H1 (cell line): ENCODE data around the gene IGFBP1. TPM values are rescaled to one million over a fixed set of nuclear protein-coding genes. Genes with fewer than 3 reads are reported as not detected.

Experiments used
- CTCF ChIA-PET: fragments of 300-600 bp; sonication (Branson Sonifier 250); formaldehyde crosslinking; loops from one replicate; lab custom pipeline; 2021; ENCODE audit not compliant: partially characterized antibody; lab: Charles Lee
- POLR2A ChIA-PET: fragments of 300-600 bp; sonication (Branson Sonifier 250); formaldehyde crosslinking; loops from one replicate; lab custom pipeline; 2021; ENCODE audit warnings: inconsistent platforms; ENCODE audit not compliant: partially characterized antibody; lab: Charles Lee
- DNase-seq, 2 experiments: peaks; one replicate each; pipeline versions ENCODE4 v3.0.0 to v3.0.0-alpha.2; 2010 to 2022; ENCODE audit warnings: low spot score in 2 of 2, low read depth in 1 of 2, mixed read lengths in 1 of 2
- FAIRE-seq: peaks from 2 replicates; lab custom pipeline; 2011; peaks lifted over from hg19 to GRCh38; lab: Jason Lieb, UNC
- H2AFZ ChIP-seq: 2 replicates; pipeline ENCODE4 v1.8.1; 2012; ENCODE audit warnings: low read length, inconsistent platforms
- H2AK5ac ChIP-seq: 2 replicates; pipeline ENCODE4 v1.6.1; 2013; ENCODE audit warnings: low read depth, low read length
- H2BK120ac ChIP-seq: replicated peaks from 2 replicates; pipeline ENCODE3; 2013; ENCODE audit warnings: low read depth, low read length, inconsistent platforms
- H2BK12ac ChIP-seq: 2 replicates; pipeline ENCODE4 v1.6.1; 2013; ENCODE audit warnings: low read depth, low read length
- H2BK15ac ChIP-seq: 2 replicates; pipeline ENCODE4 v1.6.1; 2013; ENCODE audit warnings: low read length
- H2BK20ac ChIP-seq: 2 replicates; pipeline ENCODE4 v1.6.1; 2013; ENCODE audit warnings: low read length
- H2BK5ac ChIP-seq: 2 replicates; pipeline ENCODE4 v1.6.1; 2013; ENCODE audit warnings: low read depth, low read length
- H3K14ac ChIP-seq: 2 replicates; pipeline ENCODE4 v1.6.1; 2013; ENCODE audit warnings: inconsistent platforms; ENCODE audit not compliant: insufficient read length
- H3K18ac ChIP-seq: 2 replicates; pipeline ENCODE4 v1.6.1; 2013; ENCODE audit warnings: low read length; ENCODE audit errors: extremely low read depth
- H3K23ac ChIP-seq: 2 replicates; pipeline ENCODE4 v1.6.1; 2013; ENCODE audit warnings: inconsistent platforms; ENCODE audit not compliant: insufficient read length
- H3K23me2 ChIP-seq: 2 replicates; pipeline ENCODE4 v1.6.1; 2013; ENCODE audit warnings: low read depth, low read length
- H3K27ac ChIP-seq: 2 replicates; pipeline ENCODE4 v1.6.1; 2011; ENCODE audit warnings: low read depth, low read length, inconsistent platforms
- H3K27me3 ChIP-seq, 4 experiments: replicated peaks in 1 of 4; 1 replicate in 1 of 4; 2 replicates in 3 of 4; pipeline versions ENCODE4 v1.6.1 to v1.8.1; 2011 to 2013; ENCODE audit warnings: low read length in 3 of 4, mild to moderate bottlenecking in 3 of 4, inconsistent platforms in 2 of 4, mixed read lengths in 2 of 4, moderate library complexity in 1 of 4; ENCODE audit not compliant: control insufficient read depth in 3 of 4, insufficient read depth in 3 of 4; ENCODE audit errors: extremely low read depth in 1 of 4
- H3K36me3 ChIP-seq, 4 experiments: 2 replicates each; pipeline versions ENCODE4 v1.6.1 to v1.8.1; 2011 to 2013; ENCODE audit warnings: mild to moderate bottlenecking in 4 of 4, low read length in 3 of 4, moderate library complexity in 2 of 4, control low read depth in 1 of 4, inconsistent platforms in 1 of 4; ENCODE audit not compliant: insufficient read depth in 4 of 4, control insufficient read depth in 2 of 4
- H3K4ac ChIP-seq: replicated peaks from 2 replicates; pipeline ENCODE3; 2013; ENCODE audit warnings: low read length, low read depth, mixed read lengths, inconsistent platforms; ENCODE audit not compliant: insufficient read length
- H3K4me1 ChIP-seq, 4 experiments: replicated peaks in 1 of 4; 1 replicate in 1 of 4; 2 replicates in 3 of 4; pipeline versions ENCODE4 v1.6.1 to v1.8.1; 2011 to 2013; ENCODE audit warnings: low read length in 3 of 4, inconsistent platforms in 2 of 4, mixed read lengths in 1 of 4; ENCODE audit not compliant: insufficient read depth in 4 of 4, control insufficient read depth in 3 of 4
- H3K4me2 ChIP-seq, 2 experiments: 2 replicates each; pipeline versions ENCODE4 v1.6.1 to v1.8.1; 2011 to 2013; ENCODE audit warnings: low read depth in 2 of 2, low read length in 2 of 2, control low read depth in 1 of 2, inconsistent platforms in 1 of 2, mild to moderate bottlenecking in 1 of 2; ENCODE audit not compliant: insufficient read depth in 1 of 2
- H3K4me3 ChIP-seq, 4 experiments: fragments of 200-600, 300-600 bp in 1 of 4; sonication (generic), shearing (Covaris generic), sonication (Bioruptor Twin) in 1 of 4; 2 replicates each; pipeline versions ENCODE4 v1.5.1 to v1.8.1; 2011 to 2016; ENCODE audit warnings: low read length in 4 of 4, low read depth in 3 of 4, control low read depth in 2 of 4, inconsistent platforms in 2 of 4, mild to moderate bottlenecking in 2 of 4, mixed read lengths in 1 of 4, moderate library complexity in 1 of 4; ENCODE audit not compliant: insufficient read depth in 2 of 4; ENCODE audit errors: extremely low read depth in 1 of 4
- H3K56ac ChIP-seq: replicated peaks from 2 replicates; pipeline ENCODE3; 2013; ENCODE audit warnings: low read depth, mild to moderate bottlenecking, mixed read lengths, low read length, inconsistent platforms; ENCODE audit not compliant: insufficient read length
- H3K79me1 ChIP-seq: 2 replicates; pipeline ENCODE4 v1.6.1; 2013; ENCODE audit warnings: low read depth, low read length, control low read depth
- H3K79me2 ChIP-seq, 2 experiments: 2 replicates each; pipeline versions ENCODE4 v1.6.1 to v1.8.1; 2012 to 2013; ENCODE audit warnings: low read length in 2 of 2, mild to moderate bottlenecking in 2 of 2, inconsistent platforms in 1 of 2; ENCODE audit not compliant: insufficient read depth in 2 of 2, control insufficient read depth in 1 of 2
- H3K9ac ChIP-seq, 4 experiments: replicated peaks in 1 of 4; 1 replicate in 1 of 4; 2 replicates in 3 of 4; pipeline versions ENCODE4 v1.6.1 to v1.8.1; 2011 to 2013; ENCODE audit warnings: low read depth in 3 of 4, low read length in 3 of 4, control low read depth in 2 of 4, mild to moderate bottlenecking in 2 of 4, moderate library complexity in 2 of 4, inconsistent platforms in 1 of 4; ENCODE audit errors: extremely low read depth in 1 of 4
- H3K9me3 ChIP-seq, 2 experiments: 2 replicates each; pipeline versions ENCODE4 v1.6.1 to v1.8.1; 2012 to 2013; ENCODE audit warnings: mild to moderate bottlenecking in 2 of 2, moderate library complexity in 2 of 2, control low read depth in 1 of 2, inconsistent platforms in 1 of 2, low read depth in 1 of 2, low read length in 1 of 2, mixed read lengths in 1 of 2; ENCODE audit not compliant: insufficient read depth in 2 of 2
- H4K20me1 ChIP-seq, 2 experiments: replicated peaks in 1 of 2; 2 replicates each; pipeline versions ENCODE3 to v1.8.1; 2011 to 2013; ENCODE audit warnings: inconsistent platforms in 2 of 2, low read length in 2 of 2, mild to moderate bottlenecking in 1 of 2; ENCODE audit not compliant: insufficient read depth in 2 of 2, control insufficient read depth in 1 of 2
- H4K5ac ChIP-seq: 2 replicates; pipeline ENCODE4 v1.6.1; 2013; ENCODE audit warnings: low read length, low read depth, mixed read lengths, inconsistent platforms; ENCODE audit not compliant: insufficient read length
- H4K8ac ChIP-seq: 2 replicates; pipeline ENCODE4 v1.8.0; 2013; ENCODE audit warnings: mild to moderate bottlenecking, moderate library complexity, low read length, inconsistent platforms; ENCODE audit not compliant: insufficient read depth; ENCODE audit errors: extremely low read depth
- H4K91ac ChIP-seq: replicated peaks from 2 replicates; pipeline ENCODE3; 2013; ENCODE audit warnings: low read length, mixed read lengths, inconsistent platforms; ENCODE audit not compliant: insufficient read length
- CBX8 ChIP-seq: fragments of 300-800, 300-1000 bp; sonication (generic); IDR thresholded peaks from 2 replicates; pipeline ENCODE4 v1.7.1; 2016; ENCODE audit warnings: low read depth, low read length, borderline replicate concordance
- CHD1 ChIP-seq: IDR thresholded peaks from 2 replicates; pipeline ENCODE4 v1.6.1; 2012; ENCODE audit warnings: low read depth, low read length, improper control_type of control experiment
- CHD2 ChIP-seq: IDR thresholded peaks from 2 replicates; pipeline ENCODE4 v1.6.1; 2012; ENCODE audit warnings: low read length, improper control_type of control experiment
- CREB1 ChIP-seq: IDR thresholded peaks from 2 replicates; pipeline ENCODE4 v1.6.1; 2012; ENCODE audit warnings: inconsistent platforms
- EGR1 ChIP-seq: IDR thresholded peaks from 2 replicates; pipeline ENCODE4 v1.6.1; 2011; ENCODE audit warnings: low read depth, low read length, borderline replicate concordance
- NRF1 ChIP-seq: IDR thresholded peaks from 2 replicates; pipeline ENCODE4 v1.6.1; 2011; ENCODE audit warnings: mild to moderate bottlenecking, low read depth, low read length, improper control_type of control experiment
- RFX5 ChIP-seq: IDR thresholded peaks from 2 replicates; pipeline ENCODE4 v1.6.1; 2011; ENCODE audit warnings: low read depth, low read length, improper control_type of control experiment, borderline replicate concordance
- TAF1 ChIP-seq: IDR thresholded peaks from 2 replicates; pipeline ENCODE4 v1.6.1; 2011; ENCODE audit warnings: mild to moderate bottlenecking, low read depth, low read length
- WGBS, 2 experiments: shearing (Covaris generic) in 1 of 2; methylation state at CpG; one replicate each; pipeline versions ENCODE4 v1.1.6 to v1.1.7; 2013 to 2015; ENCODE audit warnings: low lambda C conversion rate in 2 of 2, mixed read lengths in 2 of 2, inconsistent platforms in 1 of 2, low coverage in 1 of 2, missing lambda C conversion rate in 1 of 2; ENCODE audit not compliant: insufficient replicate concordance in 2 of 2, insufficient coverage in 1 of 2, insufficient read length in 1 of 2; ENCODE audit errors: extremely low coverage in 1 of 2, missing lambda C conversion rate in 1 of 2; 5-methylcytosine and 5-hydroxymethylcytosine counted together
- polyA plus RNA-seq, 7 experiments: library from polyadenylated mRNA; depleted of rRNA in 3 of 7; stranded (reverse) in 5 of 7; unstranded in 2 of 7; fragments of >200 nt in 5 of 7; fragments of 200-250 nt in 2 of 7; gene quantifications; 1 replicate in 5 of 7; 2 replicates in 1 of 7; 4 replicates in 1 of 7; pipeline versions ENCODE4 v1.2.1 to v1.2.3, GENCODE V29; 2011 to 2013; ENCODE audit warnings: missing spikeins in 2 of 7, mixed read lengths in 2 of 7
- total RNA-seq: library from RNA; stranded (reverse); fragmentation: NEBNext Ultra II Directional; extraction: Animal tissue kit (Norgen Biotek cat#: 25700); gene quantifications from 2 replicates; pipeline ENCODE4 v1.2.1, GENCODE V29; 2021
- TF ChIP-seq, protein P1 (sequence below): IDR thresholded peaks from 2 replicates; pipeline ENCODE4 v1.6.1; 2012; ENCODE audit warnings: low read length, inconsistent platforms

Gene IGFBP1
- total and polyA plus RNA-seq, 2 of the 8 experiments (the other 6 are each of a cell fraction or from before 2014, with no cell fraction given): not detected

DNA sequence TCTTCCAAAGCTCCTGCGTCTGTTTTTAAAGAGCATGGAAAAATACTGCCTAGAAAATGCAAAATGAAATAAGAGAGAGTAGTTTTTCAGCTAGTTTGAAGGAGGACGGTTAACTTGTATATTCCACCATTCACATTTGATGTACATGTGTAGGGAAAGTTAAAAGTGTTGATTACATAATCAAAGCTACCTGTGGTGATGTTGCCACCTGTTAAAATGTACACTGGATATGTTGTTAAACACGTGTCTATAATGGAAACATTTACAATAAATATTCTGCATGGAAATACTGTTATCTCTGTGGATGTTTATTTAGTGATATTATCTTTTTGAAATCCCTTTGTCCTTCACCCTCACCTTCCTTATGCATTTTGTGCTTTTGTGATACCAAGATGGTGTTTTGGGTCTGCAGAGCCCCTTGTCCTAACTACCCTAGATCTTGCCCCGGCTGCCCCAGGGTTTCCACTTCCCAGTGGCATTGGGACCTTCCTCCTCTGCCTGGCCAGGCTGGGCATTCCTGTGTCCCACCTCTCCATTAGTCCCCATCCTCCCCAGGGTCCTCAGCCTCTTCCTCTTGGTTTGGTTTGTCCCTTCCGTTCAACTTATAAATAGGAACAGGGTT lies 5.2 kb downstream of the IGFBP1 start:
- no peaks in the 10 kb centered on the region for H3K79me1 ChIP-seq
- no peaks in the 10 kb centered on the region for H3K79me2 ChIP-seq
- H2AK5ac ChIP-seq: no peak overlapping the region
- H3K27me3 ChIP-seq: peaks cover 14 to 24% (median 21%) of the 10 kb centered on the region in 4 experiments
- no peak overlapping the region for H2BK15ac ChIP-seq
- no peak overlapping the region for H2AFZ ChIP-seq
- no peak for DNase-seq
- no peak overlapping the region for H2BK20ac ChIP-seq
- no peak overlapping the region for H4K8ac ChIP-seq
- H3K4ac ChIP-seq: no peak overlapping the region
- H3K9ac ChIP-seq: no peak overlapping the region
- H4K20me1 ChIP-seq: no peaks in the 10 kb centered on the region
- no peak overlapping the region for H3K27ac ChIP-seq
- H3K18ac ChIP-seq: no peak overlapping the region
- peaks cover 0 to 11% (median 4%) of the 10 kb centered on the region in 4 experiments for H3K4me1 ChIP-seq
- CTCF ChIA-PET: interaction anchor here (1.1 to 3.1 kb wide), 9 partner anchors 9 to 1287 kb away, joined by 3 to 20 read pairs (median 8); partner anchors contain the start of gene CCDC201
- no peak overlapping the region for H3K56ac ChIP-seq
- TF ChIP-seq CBX8 (no peak), NRF1 (no peak), CHD1 (no peak), TAF1 (no peak), RFX5 (no peak), CREB1 (no peak), EGR1 (no peak), CHD2 (no peak)
- TF ChIP-seq, protein P1, sequence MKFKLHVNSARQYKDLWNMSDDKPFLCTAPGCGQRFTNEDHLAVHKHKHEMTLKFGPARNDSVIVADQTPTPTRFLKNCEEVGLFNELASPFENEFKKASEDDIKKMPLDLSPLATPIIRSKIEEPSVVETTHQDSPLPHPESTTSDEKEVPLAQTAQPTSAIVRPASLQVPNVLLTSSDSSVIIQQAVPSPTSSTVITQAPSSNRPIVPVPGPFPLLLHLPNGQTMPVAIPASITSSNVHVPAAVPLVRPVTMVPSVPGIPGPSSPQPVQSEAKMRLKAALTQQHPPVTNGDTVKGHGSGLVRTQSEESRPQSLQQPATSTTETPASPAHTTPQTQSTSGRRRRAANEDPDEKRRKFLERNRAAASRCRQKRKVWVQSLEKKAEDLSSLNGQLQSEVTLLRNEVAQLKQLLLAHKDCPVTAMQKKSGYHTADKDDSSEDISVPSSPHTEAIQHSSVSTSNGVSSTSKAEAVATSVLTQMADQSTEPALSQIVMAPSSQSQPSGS: no peak
- POLR2A ChIA-PET: no interaction called here
- no peak overlapping the region for H3K4me3 ChIP-seq
- H3K9me3 ChIP-seq: no peaks in the 10 kb centered on the region
- no peak overlapping the region for H2BK12ac ChIP-seq
- H4K5ac ChIP-seq: no peak overlapping the region
- H2BK5ac ChIP-seq: no peak overlapping the region
- no peak overlapping the region for H3K14ac ChIP-seq
- H3K23me2 ChIP-seq: peaks cover 7% of the 10 kb centered on the region; the same call in 1 of the 2 replicates
- H3K36me3 ChIP-seq: no peaks in the 10 kb centered on the region
- 79% methylated on average over 5 of the region's 5 CpGs; no CpG with 5 or more reads in 1 of the 2 experiments for WGBS, 2 experiments
- H4K91ac ChIP-seq: no peak overlapping the region
- no peak overlapping the region for H2BK120ac ChIP-seq
- no peak for FAIRE-seq
- H3K4me2 ChIP-seq: no peak overlapping the region
- no peak overlapping the region for H3K23ac ChIP-seq
